Posterior vena cava (tissue), 2 donors: ENCODE measurements around the gene CHID1. TPM values are rescaled to one million over a fixed set of nuclear protein-coding genes. Genes with fewer than 3 reads are reported as not detected.

ENCODE experiments used
- DNase-seq: peaks from one replicate; pipeline ENCODE4 v3.0.0-alpha.2; 2020; ENCODE audit warnings: low spot score
- intact Hi-C, 2 donors: fragments of 100-400 bp; cut with DNase I; formaldehyde crosslinking; loops; one replicate each; pipeline versions ENCODE4 v1.14.1 to v1.14.2; 2022 to 2023
- total RNA-seq, 2 donors: library from RNA; stranded (reverse); fragmentation: NEBNext Ultra II Directional; extraction: Animal tissue kit (Norgen Biotek cat#: 25700); gene quantifications; one replicate each; pipeline ENCODE4 v1.2.1, GENCODE V29; 2021
- donor health status: DM: yes; HTN: yes; CAD: no.
- donor health status: DM: yes; HTN: yes; CAD: no.

The CHID1 gene
- total RNA-seq, 2 donors from 2014 or later: 57.9 to 88.5 TPM

- intact Hi-C loops: no loop called here
Measured at GRCh38 chr11:831961-832528, 78.6 kb downstream of the CHID1 start.

GRCh38 chr11:831118-831864 lies 79.3 kb downstream of the CHID1 start:
- intact Hi-C loops: no loop called here
- no peak for DNase-seq

More at GRCh38 chr11:831961-832528, 78.6 kb downstream of the CHID1 start:
- no peak for DNase-seq

- peak; percentile 91 for DNase-seq
Measured at GRCh38 chr11:830295-831117, 80.1 kb downstream of the CHID1 start.

GRCh38 chr11:829847-830294 lies 80.7 kb downstream of the CHID1 start:
- DNase-seq: no peak
- intact Hi-C loops: no loop called here

More at GRCh38 chr11:830295-831117, 80.1 kb downstream of the CHID1 start:
- intact Hi-C loops: no loop called here

- DNase-seq: no peak
- intact Hi-C loops: no loop called here
Measured at GRCh38 chr11:829176-829846, 81.3 kb downstream of the CHID1 start.

DNA sequence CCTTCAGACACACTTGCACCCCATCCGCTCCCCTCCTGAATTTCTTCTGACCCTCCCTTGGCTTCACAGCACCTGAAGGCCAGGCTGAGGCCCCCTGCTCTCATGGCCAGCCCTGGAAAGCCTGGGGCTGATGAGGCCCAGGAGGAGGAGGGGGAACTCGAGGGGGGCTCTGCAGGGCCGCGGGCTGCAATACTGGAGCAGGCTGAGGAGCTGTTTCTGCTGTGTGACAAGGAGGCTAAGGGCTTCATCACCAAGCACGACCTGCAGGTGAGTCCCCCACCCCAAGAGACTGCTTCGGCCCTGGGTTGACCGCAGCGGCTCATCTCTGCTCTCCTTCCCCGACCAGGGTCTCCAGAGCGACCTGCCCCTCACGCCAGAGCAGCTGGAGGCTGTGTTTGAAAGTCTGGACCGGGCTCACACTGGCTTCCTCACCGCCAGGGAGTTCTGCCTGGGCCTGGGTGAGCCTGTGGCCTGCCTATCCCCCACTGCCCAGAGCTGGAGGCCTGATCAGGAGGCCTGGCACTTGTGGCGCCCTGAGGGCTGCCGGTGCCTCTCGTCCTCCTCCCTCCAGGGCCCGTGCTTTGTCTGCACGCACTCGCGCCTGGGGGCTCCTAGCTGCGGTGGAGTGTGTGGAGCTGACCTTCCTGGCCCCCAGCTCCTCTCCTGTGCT lies 82.0 kb downstream of the CHID1 start:
- intact Hi-C loops: no loop called here
- DNase-seq: no peak

DNA sequence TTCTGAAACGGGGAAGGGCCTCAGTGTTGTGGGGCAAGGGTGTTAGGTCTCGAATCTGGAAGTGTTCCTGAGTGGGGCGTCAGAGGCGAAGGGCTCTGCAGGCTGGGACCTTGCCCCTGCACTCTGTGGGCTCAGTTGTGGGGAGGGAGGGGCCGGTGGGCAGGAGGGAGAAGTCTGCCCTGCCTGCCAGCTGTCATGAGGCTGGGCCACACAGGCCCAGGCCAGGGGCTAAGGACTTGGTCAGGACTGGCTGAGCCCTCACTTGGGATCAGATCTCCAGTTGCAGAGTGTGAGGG lies 82.8 kb downstream of the CHID1 start, which contains the start of gene CRACR2B:
TSS of gene CRACR2B (plus strand) at position 23 of the 296 bp plus-strand sequence. CDS start 689 bp downstream, outside the sequence.
- DNase-seq: peak; percentile 82
- intact Hi-C loops: no loop called here

DNA sequence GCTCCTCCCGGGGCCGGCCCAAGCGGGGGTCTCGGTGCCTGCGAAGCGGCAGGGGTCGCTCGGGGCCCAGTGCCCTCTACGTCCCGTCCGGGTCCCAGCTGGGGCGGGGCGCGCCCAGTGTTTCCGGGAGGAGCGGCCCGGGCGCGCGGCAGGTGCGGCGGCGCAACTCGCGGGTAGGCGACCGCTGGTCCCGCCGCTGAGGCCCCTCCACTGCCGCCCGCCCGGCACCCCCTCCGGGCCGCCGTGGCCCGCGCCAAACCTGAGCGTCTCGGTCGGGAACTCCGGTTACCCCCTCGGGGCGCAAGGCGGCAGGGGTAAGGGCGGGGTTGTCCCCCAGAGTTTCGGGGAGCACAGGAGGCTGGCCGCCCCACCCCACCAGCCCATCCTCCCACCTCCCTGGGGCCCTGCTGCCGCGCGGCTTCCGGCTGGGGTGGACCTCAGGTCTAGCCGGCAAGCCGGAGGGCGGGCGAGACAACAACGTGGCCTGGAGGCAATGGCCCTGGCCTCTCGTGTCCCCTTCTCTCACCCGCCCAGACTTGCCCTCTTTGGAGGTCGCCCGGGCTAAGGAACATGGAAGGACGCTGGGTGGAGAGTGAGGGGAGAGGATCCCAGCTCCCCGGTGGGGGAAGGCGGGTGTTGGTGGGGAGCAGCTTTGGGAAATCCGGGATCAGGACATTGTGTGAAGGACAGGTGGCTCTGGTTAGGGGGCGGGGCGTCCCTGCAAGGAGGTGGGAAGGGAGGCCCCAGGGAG lies 83.3 kb downstream of the CHID1 start:
- intact Hi-C loops: no loop called here
- DNase-seq: peak; percentile 85

DNA sequence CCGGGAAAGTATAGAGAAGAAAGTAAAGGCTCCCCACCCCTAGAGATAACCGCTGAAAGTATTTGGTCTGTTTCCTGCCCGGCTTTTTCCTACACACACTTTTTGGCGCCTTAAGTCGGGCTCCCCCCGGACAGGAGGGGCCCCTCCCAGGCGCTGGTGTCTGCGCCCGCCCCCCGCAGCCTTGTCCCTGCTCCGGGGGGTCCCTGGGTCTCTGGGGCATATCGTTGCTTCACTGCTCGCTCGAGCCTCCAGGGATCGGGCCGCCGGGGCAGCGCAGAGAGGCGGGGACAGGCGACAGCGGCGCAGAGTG lies 83.8 kb downstream of the CHID1 start:
- intact Hi-C loops: no loop called here
- no peak for DNase-seq

DNA sequence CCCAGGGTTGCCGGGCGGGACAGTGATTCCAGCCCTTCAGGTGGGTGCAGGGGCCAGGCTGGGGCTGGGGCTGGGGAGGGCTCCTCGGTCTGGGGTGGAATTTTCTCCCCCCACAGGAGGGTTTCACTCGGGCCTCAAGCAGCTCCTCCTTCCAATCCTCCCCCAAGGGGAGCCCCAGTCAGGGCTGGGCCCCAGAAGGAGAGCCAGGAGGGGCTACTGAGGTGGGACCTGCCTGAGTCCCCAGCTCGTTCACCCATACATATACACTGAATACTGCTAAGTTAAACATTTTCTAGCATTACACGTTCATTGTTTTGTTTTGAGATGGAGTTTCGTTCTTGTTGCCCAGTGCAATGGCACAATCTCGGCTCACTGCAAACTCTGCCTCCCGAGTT lies 84.4 kb downstream of the CHID1 start:
- intact Hi-C loops: no loop called here
- no peak for DNase-seq

- intact Hi-C loops: no loop called here
- DNase-seq: peak; percentile 78
Measured at GRCh38 chr11:825366-826226, 85.0 kb downstream of the CHID1 start.

- no peak for DNase-seq
- intact Hi-C loops: no loop called here
Measured at GRCh38 chr11:824942-825341, 85.7 kb downstream of the CHID1 start.

DNA sequence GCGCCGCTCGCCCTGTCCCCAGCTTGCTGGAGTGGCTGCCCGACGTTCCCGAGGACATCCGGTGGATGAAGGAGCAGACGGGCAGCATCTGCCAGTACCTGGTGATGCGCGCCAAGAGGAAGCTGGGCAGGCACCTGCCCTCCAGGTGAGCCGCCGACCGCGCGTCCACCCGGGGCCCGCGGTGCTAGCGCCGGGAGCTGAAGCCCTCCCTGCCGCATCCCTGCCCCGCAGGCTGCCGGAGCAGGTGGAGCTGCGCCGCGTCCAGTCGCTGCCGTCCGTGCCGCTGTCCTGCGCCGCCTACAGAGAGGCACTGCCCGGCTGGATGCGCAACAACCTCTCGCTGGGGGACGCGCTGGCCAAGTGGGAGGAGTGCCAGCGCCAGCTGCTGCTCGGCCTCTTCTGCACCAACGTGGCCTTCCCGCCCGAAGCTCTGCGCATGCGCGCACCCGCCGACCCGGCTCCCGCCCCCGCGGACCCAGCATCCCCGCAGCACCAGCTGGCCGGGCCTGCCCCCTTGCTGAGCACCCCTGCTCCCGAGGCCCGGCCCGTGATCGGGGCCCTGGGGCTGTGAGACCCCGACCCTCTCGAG lies 86.2 kb downstream of the CHID1 start:
- intact Hi-C loops: no loop called here
- no peak for DNase-seq

DNA sequence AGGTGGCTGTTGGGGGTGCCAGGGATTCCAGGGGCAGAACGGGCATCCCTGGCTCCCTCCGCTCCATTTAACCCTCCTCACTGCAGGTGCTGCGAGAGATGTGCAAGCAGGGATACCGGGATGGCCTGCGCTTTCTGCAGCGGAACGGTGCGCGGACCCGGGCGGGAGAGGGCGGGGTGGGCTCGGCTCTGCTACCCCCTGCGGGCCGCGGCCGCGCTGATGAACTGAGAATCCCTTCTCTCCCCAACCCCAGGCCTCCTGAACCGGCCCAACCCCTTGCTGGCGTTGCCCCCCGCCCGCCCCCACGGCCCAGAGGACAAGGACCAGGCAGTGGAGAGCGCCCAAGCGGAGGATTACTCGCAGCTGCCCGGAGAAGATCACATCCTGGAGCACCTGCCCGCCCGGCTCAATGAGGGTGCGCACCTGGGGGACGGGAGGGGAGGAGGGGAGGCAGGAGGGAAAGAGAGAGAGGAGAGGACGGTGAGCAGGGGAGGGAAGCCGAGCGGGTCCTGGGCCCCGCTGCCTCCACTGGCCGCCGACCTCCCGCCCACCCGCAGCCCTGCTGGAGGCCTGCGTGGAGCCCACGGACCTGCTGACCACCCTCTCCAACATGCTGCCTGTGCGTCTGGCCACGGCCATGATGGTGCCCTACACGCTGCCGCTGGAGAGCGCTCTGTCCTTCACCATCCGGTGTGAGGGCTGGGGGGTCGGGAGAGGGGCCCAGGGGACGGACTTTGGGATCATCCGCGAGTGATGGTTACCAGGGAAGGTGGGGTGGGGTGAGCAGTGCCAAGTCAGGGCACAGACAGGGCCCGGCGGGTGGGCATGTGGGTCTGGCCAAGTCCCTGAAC lies 86.9 kb downstream of the CHID1 start:
- intact Hi-C loops: no loop called here
- no peak for DNase-seq

DNA sequence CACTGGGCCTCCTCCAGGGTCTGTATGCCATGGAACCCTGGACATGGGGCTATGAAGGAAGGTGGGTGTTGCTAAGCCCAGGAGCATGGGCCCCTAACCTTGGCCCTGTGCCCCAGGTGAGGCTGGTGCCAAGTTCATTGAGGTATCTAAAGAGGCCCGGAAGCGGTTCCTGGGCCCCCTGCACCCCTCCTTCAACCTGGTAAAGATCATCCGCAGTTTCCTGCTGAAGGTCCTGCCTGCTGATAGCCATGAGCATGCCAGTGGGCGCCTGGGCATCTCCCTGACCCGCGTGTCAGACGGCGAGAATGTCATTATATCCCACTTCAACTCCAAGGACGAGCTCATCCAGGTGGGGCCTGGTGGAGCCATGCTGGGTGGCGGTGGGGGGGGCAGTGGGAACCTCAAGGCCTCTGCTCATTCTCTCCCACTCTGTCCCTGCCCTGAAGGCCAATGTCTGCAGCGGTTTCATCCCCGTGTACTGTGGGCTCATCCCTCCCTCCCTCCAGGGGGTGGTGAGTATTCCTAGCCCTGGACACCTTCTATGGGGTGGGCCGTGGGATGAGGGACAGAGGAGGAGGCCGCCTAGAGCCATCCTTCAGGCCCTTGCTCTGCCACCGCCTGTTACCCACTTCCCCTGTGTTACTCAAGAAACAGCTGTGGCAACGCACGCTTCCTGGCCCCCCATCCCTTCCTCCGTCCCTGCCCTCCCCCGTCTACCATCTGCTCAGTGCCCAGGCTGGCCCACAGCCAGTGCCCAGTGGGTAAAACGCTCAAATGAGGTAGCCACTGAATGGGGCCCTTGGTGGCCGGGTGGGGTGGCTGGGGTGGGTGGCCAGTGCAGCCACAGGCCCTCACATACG lies 88.9 kb downstream of the CHID1 start:
- peak; percentile 91 for DNase-seq
- intact Hi-C loops: no loop called here
